Progenitor cell of endocrine pancreas (in vitro differentiated cells): ENCODE data around the gene OSGIN1. TPM values are rescaled to one million over a fixed set of nuclear protein-coding genes. Genes with fewer than 3 reads are reported as not detected.

Experiments used
- DNase-seq: peaks from one replicate; pipeline ENCODE4 v3.0.0; 2021; ENCODE audit warnings: low spot score; ENCODE audit not compliant: unreplicated experiment
- H3K27ac Mint-ChIP-seq: 2 replicates; pipeline ENCODE4 v1.8.0; 2021; ENCODE audit warnings: mild to moderate bottlenecking, moderate library complexity, mixed read lengths
- H3K27me3 Mint-ChIP-seq: 2 replicates; pipeline ENCODE4 v1.8.0; 2021; ENCODE audit warnings: mixed read lengths
- H3K36me3 Mint-ChIP-seq: 2 replicates; pipeline ENCODE4 v1.8.0; 2022; ENCODE audit warnings: mixed read lengths; ENCODE audit not compliant: insufficient read depth
- H3K4me1 Mint-ChIP-seq: 2 replicates; pipeline ENCODE4 v1.8.0; 2021; ENCODE audit warnings: low read depth, mixed read lengths
- H3K4me3 Mint-ChIP-seq: 2 replicates; pipeline ENCODE4 v1.8.0; 2021; ENCODE audit warnings: low read depth, mild to moderate bottlenecking, moderate library complexity, mixed read lengths
- H3K9me3 Mint-ChIP-seq: 2 replicates; pipeline ENCODE4 v1.8.0; 2021; ENCODE audit warnings: low read depth, mixed read lengths
- total RNA-seq: library from RNA; stranded (reverse); gene quantifications from 2 replicates; pipeline ENCODE4 v1.2.1, GENCODE V29; 2021
- TF ChIP-seq, protein P1 (sequence below): fragments of 200-600 bp; sonication (generic); IDR thresholded peaks from one replicate; pipeline ENCODE4 v1.5.0; 2021; ENCODE audit warnings: antibody characterized with exemption, mild to moderate bottlenecking; ENCODE audit not compliant: unreplicated experiment

OSGIN1 gene
- total RNA-seq, 1 donor from 2014 or later: 2.7 TPM

- no peaks in the 10 kb centered on the region for H3K9me3 Mint-ChIP-seq
- no peak overlapping the region for H3K27ac Mint-ChIP-seq
- H3K4me3 Mint-ChIP-seq: no peak overlapping the region
- H3K4me1 Mint-ChIP-seq: no peaks in the 10 kb centered on the region
- no peaks in the 10 kb centered on the region for H3K27me3 Mint-ChIP-seq
- DNase-seq: no peak
- H3K36me3 Mint-ChIP-seq: peaks cover 27% of the 10 kb centered on the region
- TF ChIP-seq, protein P1, sequence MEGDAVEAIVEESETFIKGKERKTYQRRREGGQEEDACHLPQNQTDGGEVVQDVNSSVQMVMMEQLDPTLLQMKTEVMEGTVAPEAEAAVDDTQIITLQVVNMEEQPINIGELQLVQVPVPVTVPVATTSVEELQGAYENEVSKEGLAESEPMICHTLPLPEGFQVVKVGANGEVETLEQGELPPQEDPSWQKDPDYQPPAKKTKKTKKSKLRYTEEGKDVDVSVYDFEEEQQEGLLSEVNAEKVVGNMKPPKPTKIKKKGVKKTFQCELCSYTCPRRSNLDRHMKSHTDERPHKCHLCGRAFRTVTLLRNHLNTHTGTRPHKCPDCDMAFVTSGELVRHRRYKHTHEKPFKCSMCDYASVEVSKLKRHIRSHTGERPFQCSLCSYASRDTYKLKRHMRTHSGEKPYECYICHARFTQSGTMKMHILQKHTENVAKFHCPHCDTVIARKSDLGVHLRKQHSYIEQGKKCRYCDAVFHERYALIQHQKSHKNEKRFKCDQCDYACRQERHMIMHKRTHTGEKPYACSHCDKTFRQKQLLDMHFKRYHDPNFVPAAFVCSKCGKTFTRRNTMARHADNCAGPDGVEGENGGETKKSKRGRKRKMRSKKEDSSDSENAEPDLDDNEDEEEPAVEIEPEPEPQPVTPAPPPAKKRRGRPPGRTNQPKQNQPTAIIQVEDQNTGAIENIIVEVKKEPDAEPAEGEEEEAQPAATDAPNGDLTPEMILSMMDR: no peak
These were observed 44.2 kb upstream of the OSGIN1 start for GRCh38 chr16:83908798-83909197.

- H3K36me3 Mint-ChIP-seq: peaks cover 36% of the 10 kb centered on the region
These were observed 41.8 kb upstream of the OSGIN1 start for GRCh38 chr16:83911290-83911689.

GRCh38 chr16:83912519-83913244 lies 40.4 kb upstream of the OSGIN1 start:
- H3K27me3 Mint-ChIP-seq: no peaks in the 10 kb centered on the region
- DNase-seq: no peak
- H3K4me1 Mint-ChIP-seq: no peaks in the 10 kb centered on the region
- H3K36me3 Mint-ChIP-seq: peaks cover 37% of the 10 kb centered on the region
- no peak overlapping the region for H3K27ac Mint-ChIP-seq
- TF ChIP-seq, protein P1: no peak
- H3K4me3 Mint-ChIP-seq: no peak overlapping the region
- H3K9me3 Mint-ChIP-seq: no peaks in the 10 kb centered on the region

More at GRCh38 chr16:83911290-83911689, 41.8 kb upstream of the OSGIN1 start:
- DNase-seq: no peak
- Mint-ChIP-seq H3K9me3 (no peaks in the 10 kb centered on the region), H3K27me3 (no peaks in the 10 kb centered on the region), H3K4me3 (no peak overlapping the region), H3K27ac (no peak overlapping the region), H3K4me1 (no peaks in the 10 kb centered on the region)
- TF ChIP-seq, protein P1: no peak

- no peaks in the 10 kb centered on the region for H3K4me1 Mint-ChIP-seq
- H3K27me3 Mint-ChIP-seq: no peaks in the 10 kb centered on the region
- H3K36me3 Mint-ChIP-seq: peaks cover 41% of the 10 kb centered on the region
- no peak for DNase-seq
- TF ChIP-seq, protein P1: no peak
- no peak overlapping the region for H3K4me3 Mint-ChIP-seq
- no peaks in the 10 kb centered on the region for H3K9me3 Mint-ChIP-seq
- no peak overlapping the region for H3K27ac Mint-ChIP-seq
These were observed 39.8 kb upstream of the OSGIN1 start for GRCh38 chr16:83913245-83913633.

GRCh38 chr16:83914091-83914710 lies 38.8 kb upstream of the OSGIN1 start:
- H3K27me3 Mint-ChIP-seq: no peaks in the 10 kb centered on the region
- TF ChIP-seq, protein P1: no peak
- H3K9me3 Mint-ChIP-seq: no peaks in the 10 kb centered on the region
- H3K27ac Mint-ChIP-seq: no peak overlapping the region
- H3K4me3 Mint-ChIP-seq: no peak overlapping the region
- DNase-seq: no peak
- H3K36me3 Mint-ChIP-seq: peaks cover 44% of the 10 kb centered on the region
- H3K4me1 Mint-ChIP-seq: no peaks in the 10 kb centered on the region
